Measurements from ENCODE around the gene PIGU. TPM values are rescaled to one million over a fixed set of nuclear protein-coding genes. Genes with fewer than 3 reads are reported as not detected.
"Not testable (repeated sequence)": the region's sequence is repeated elsewhere in the genome, so short reads cannot be mapped to it uniquely, and the experiment has no call there.

PIGU gene
- total RNA-seq, 2 donors from 2014 or later: 17.3 to 23.0 TPM

DNA sequence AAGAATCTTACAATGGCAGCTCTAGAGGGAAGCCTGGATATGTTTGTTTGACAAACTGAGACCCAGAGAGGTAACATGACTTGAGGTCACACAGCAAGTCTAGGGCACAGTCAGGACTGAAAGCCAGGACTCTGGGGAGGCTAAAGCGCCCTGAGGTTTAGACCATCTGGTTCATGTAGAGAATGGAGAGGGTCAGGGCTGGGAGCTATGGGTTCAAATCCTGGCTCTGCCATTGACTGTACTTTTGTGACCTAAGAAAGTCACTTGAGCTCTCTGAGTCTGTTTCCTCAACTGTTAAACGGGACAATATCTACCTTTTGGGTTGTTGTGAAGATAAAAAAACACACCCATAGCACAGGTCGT, 26.1 kb upstream of the PIGU start:
- no peaks in the 10 kb centered on the region for H3K36me3 Mint-ChIP-seq (ENCODE audit: low read depth)

DNA sequence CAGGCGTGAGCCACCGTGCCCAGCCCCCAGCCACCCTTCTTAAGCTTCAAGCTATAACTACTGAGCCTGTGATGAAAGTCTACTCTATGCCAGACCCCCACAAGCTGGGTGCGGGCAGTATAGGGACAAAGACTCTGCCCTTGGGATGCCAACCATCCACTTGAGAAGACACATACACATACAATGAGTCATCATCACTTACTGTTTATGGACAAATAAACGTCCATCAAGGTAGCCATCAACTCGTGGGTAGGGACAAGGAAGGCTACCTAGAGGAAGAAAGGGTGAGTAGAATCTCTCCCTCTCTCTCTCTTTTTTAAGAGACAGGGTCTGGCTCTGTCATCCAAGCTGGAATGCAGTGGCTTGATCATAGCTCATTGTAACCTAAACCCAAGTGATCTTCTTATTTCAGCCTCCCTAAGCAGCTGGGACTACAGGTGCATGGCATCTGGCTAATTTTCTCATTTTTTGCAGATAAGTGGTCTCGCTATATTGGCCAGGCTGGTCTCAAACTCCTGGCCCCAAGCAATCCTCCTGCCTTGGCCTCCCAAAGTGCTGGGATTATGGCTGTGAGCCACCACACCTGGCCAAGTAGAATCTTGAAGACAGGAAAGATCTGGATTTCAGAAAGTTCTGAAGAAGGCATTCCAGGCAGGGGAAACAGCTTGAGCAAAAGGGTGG, 24.7 kb upstream of the PIGU start:
- Mint-ChIP-seq H3K27ac (no peak overlapping the region), H3K4me1 (peaks cover 5% of the 10 kb centered on the region), H3K9me3 (no peaks in the 10 kb centered on the region), H3K27me3 (peaks cover 3% of the 10 kb centered on the region), H3K4me3 (no peak overlapping the region), H3K36me3 (ENCODE audit: low read depth) (no peaks in the 10 kb centered on the region)
- ATAC-seq (replicated peaks): no peak

More for the DNA sequence above, 26.1 kb upstream of the PIGU start:
- no peak for ATAC-seq (replicated peaks)
- H3K4me3 Mint-ChIP-seq: peak overlapping the region; percentile 89
- H3K27me3 Mint-ChIP-seq: peaks cover 3% of the 10 kb centered on the region
- peak overlapping the region; percentile 96 for H3K27ac Mint-ChIP-seq
- peaks cover 5% of the 10 kb centered on the region for H3K4me1 Mint-ChIP-seq
- H3K9me3 Mint-ChIP-seq: no peaks in the 10 kb centered on the region

DNA sequence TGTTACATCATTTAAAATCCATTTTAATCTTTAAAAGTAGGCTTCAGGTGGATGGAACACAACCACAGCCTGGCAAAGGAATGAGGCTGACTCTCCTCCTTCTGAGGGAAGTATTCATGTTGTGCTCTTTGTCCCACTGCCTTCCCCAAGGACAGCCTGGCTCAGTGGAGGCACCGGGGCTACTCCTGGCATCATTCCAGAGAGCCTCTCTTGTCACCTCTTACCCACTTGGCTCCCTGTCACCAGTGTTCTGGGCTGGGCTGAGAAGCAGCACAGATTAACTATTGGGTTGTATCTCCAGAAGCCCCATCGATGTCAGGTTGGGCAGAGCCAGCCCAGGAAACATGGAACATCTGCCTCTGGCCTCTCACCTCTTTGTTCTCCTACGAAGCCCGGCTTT, 16.5 kb upstream of the PIGU start:
- no peak for ATAC-seq (replicated peaks)
- no peaks in the 10 kb centered on the region for H3K4me1 Mint-ChIP-seq
- no peak overlapping the region for H3K4me3 Mint-ChIP-seq
- peaks cover 3% of the 10 kb centered on the region for H3K27me3 Mint-ChIP-seq
- H3K36me3 Mint-ChIP-seq (ENCODE audit: low read depth): no peaks in the 10 kb centered on the region
- no peak overlapping the region for H3K27ac Mint-ChIP-seq
- no peaks in the 10 kb centered on the region for H3K9me3 Mint-ChIP-seq

DNA sequence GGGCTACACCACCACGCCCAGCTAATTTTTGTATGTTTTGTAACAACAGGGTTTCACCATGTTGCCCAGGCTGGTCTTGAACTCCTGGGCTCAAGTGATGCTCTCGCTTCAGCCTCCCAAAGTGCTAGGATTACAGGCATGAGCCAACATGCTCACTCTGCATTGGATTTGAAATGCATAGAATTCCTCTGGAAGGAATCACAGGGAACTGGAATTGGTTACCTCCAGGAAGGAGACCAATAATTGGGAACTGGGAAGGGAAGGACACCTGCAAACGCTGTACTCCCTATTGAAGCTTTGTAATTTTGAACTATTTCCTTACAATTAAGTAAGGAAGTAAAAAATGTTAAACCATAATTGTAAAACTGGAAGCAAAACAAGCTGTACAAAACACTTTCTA, 14.9 kb upstream of the PIGU start:
- Mint-ChIP-seq H3K27me3 (peaks cover 3% of the 10 kb centered on the region), H3K4me1 (no peaks in the 10 kb centered on the region), H3K4me3 (no peak overlapping the region), H3K9me3 (no peaks in the 10 kb centered on the region), H3K27ac (no peak overlapping the region), H3K36me3 (ENCODE audit: low read depth) (no peaks in the 10 kb centered on the region)
- ATAC-seq (replicated peaks): no peak

DNA sequence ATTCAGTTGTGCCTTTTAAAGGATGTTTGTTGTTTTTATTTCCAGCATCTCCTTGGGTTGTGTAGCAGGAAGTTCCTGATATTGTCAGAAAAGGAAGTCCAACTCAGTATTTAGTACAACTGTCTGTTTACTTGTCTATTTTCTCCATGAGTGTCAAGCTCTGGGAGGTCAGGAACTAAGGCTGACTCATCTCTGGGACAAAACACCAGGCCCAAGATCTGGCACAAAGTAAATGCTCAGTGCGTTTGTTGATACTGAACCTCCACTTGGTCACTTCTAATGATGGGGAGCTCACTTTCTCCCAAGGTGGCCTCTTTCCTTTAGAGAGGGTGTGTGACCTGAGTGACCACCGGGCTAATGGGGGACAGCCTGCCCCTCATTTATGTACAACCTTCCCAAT, 12.6 kb upstream of the PIGU start:
- no peak for ATAC-seq (replicated peaks)
- no peaks in the 10 kb centered on the region for H3K4me1 Mint-ChIP-seq

DNA sequence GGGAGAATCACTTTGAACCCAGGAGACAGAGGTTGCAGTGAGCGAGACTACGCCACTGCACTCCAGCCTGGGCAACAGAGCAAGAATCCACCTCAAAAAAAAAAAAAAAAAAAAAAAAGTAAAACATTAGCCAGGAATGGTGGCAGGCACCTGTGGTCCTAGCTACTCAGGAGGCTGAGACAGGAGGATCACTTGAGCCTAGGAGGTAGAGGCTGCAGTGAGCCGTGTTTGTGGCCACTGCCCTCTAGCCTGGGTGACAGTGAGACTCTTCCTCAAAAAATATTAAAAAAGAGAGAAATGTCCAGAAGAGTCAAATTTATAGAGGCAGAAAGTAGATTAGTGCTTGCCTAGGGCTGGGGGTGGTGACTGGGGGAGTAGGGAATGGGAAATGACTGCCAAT, 6.8 kb upstream of the PIGU start:
- no peaks in the 10 kb centered on the region for H3K36me3 Mint-ChIP-seq (ENCODE audit: low read depth)
- no peak overlapping the region for H3K27ac Mint-ChIP-seq
- H3K4me1 Mint-ChIP-seq: no peaks in the 10 kb centered on the region
- no peaks in the 10 kb centered on the region for H3K27me3 Mint-ChIP-seq
- H3K4me3 Mint-ChIP-seq: no peak overlapping the region
- ATAC-seq (replicated peaks): no peak
- H3K9me3 Mint-ChIP-seq: no peaks in the 10 kb centered on the region

More for the DNA sequence above, 12.6 kb upstream of the PIGU start:
- no peaks in the 10 kb centered on the region for H3K9me3 Mint-ChIP-seq
- H3K27me3 Mint-ChIP-seq: peaks cover 3% of the 10 kb centered on the region
- no peak overlapping the region for H3K4me3 Mint-ChIP-seq
- no peak overlapping the region for H3K27ac Mint-ChIP-seq
- no peaks in the 10 kb centered on the region for H3K36me3 Mint-ChIP-seq (ENCODE audit: low read depth)

DNA sequence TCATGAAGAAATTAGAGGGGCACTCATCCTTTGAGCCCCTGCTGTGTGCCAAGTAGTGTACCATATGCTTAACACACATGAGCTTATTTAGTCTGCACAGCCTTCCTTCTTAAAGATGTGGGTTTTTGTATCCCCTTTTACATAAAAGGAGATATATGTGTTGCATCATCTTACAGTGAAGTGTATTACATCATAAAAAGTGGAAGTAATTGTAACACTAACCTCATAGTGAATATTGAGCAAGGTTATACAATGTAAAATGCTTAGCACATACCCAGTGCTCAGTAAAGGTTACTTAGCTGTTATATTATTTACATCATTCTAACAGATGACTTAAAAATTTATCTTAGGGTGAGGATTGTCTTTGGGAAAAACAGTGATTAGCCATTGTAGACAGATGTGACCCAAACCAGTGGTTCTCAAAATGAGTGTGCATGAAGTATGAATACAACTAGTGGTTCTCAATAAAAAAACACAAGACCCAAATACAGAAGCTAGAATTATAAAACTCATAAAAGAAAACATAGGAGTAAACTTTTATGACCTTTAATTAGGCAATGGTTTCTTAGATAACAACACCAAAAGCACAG, 3.8 kb upstream of the PIGU start:
- Mint-ChIP-seq H3K9me3 (no peaks in the 10 kb centered on the region), H3K36me3 (ENCODE audit: low read depth) (peaks cover 5% of the 10 kb centered on the region), H3K27ac (no peak overlapping the region), H3K4me3 (no peak overlapping the region), H3K27me3 (no peaks in the 10 kb centered on the region), H3K4me1 (peaks cover 5% of the 10 kb centered on the region)
- ATAC-seq (replicated peaks): no peak

DNA sequence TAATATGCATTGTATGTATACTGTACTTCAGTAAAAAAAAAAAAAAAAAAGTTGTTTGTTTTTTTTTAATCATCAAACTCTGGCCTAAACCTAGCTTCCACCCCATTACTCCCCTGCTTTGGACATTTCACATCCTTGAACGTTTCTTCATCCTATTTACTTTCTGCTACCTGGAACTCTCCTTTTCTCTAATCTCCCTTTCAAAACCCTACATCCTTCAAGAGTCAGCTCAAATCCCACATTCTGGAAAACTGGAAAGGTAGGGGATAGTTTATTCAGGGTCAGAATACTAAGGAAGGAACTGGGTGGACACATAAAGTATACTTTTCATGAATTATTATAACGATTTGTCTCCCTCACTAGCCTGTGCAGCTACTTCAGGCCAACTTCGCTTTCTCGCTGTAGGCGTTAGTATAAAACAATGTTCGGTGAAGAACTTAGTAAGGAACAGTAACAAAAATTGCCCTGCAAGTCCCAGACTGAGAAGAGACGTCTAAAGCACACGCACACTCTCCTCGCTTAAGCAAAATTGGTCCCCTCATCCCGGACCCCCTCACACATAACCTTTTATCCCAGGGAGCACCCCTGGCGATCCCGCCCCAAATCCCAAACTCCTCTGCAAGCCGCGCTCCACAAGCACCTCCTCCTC, 775 bp downstream of the PIGU start:
- Mint-ChIP-seq H3K27ac (peak overlapping the region; percentile 93), H3K36me3 (ENCODE audit: low read depth) (peaks cover 5% of the 10 kb centered on the region), H3K27me3 (no peaks in the 10 kb centered on the region), H3K4me1 (peaks cover 5% of the 10 kb centered on the region), H3K4me3 (peak overlapping the region; percentile 90), H3K9me3 (no peaks in the 10 kb centered on the region)
- no peak for ATAC-seq (replicated peaks)

DNA sequence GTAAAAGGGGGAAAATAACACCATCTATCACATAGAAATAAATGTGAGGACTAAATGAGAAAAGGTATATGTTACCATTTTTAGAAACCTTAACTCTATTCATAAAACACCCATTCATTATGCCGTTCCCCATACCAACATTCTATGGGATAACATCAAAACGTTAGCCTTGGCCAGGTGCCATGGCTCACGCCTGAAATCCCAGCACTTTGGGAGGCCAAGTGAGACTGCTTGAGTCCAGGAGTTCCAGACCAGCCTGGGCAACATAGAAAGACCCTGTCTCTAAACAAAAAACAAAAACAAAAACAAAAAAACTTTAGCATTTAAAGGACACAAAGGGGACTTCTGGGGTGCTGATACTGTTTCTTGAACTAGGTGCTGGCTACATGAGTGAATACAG, 1.3 kb downstream of the PIGU start:
- no peaks in the 10 kb centered on the region for H3K9me3 Mint-ChIP-seq
- H3K4me1 Mint-ChIP-seq: peaks cover 5% of the 10 kb centered on the region
- H3K4me3 Mint-ChIP-seq: peak overlapping the region; percentile 90
- H3K27ac Mint-ChIP-seq: no peak overlapping the region
- ATAC-seq (replicated peaks): no peak
- peaks cover 5% of the 10 kb centered on the region for H3K36me3 Mint-ChIP-seq (ENCODE audit: low read depth)
- H3K27me3 Mint-ChIP-seq: no peaks in the 10 kb centered on the region

DNA sequence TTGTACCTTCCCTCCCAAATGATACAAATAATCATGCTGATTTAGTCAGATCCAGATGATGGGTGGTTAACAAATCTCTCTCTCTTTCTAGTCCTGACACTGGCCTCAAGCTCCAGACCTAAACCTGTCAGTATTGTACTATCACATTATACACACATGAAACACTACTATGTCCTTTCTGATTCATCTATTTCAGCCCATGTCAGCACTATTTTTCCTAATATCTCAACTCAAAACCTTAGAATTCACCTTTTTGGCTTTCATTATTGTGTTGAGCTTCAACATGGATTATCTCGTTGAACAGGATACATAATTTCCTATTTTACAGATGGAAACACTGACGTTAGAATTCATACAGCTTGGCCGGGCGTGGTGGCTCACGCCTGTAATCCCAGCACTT, 3.5 kb downstream of the PIGU start:
- Mint-ChIP-seq H3K27ac (no peak overlapping the region), H3K36me3 (ENCODE audit: low read depth) (peaks cover 5% of the 10 kb centered on the region), H3K9me3 (no peaks in the 10 kb centered on the region), H3K4me1 (peaks cover 5% of the 10 kb centered on the region), H3K4me3 (no peak overlapping the region), H3K27me3 (no peaks in the 10 kb centered on the region)
- ATAC-seq (replicated peaks): no peak

DNA sequence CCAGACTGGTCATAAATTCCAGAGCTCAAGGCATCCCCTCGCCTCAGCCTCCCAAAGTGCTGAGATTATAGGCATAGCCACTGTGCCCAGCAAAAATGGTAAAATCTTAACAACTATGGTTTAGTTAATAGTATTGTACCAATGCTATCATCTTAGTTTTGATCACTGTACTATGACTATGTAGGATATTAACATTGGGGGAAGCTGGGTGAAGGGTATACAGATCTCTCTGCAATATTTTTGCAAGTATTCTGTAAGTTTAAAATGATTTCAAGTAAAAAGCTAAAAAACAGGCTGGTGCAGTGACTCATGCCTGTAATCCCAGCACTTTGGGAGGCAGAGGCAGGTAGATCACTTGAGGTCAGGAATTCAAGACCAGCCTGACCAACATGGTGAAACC, 7.8 kb downstream of the PIGU start:
- H3K4me3 Mint-ChIP-seq: no peak overlapping the region
- H3K9me3 Mint-ChIP-seq: no peaks in the 10 kb centered on the region
- H3K27me3 Mint-ChIP-seq: no peaks in the 10 kb centered on the region

DNA sequence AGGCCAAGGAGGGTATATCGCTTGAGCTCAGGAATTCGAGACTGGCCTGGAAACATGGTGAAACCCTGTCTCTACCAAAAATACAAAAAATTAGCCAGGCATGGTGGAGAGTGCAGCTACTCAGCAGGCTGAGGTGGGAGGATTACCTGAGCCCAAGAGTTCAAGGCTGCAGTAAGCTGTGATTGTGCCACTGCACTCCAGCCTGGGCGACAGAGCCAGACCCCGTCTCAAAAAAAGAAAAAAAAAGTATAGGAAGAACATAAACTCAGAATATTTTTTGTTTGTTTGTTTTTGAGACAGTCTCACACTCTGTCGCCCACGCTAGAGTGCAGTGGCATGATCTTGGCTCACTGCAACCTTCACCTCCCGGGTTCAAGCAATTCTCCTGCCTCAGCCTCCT, 12.1 kb downstream of the PIGU start:
- H3K4me3 Mint-ChIP-seq; H3K9me3 Mint-ChIP-seq; H3K36me3 Mint-ChIP-seq (ENCODE audit: low read depth); H3K4me1 Mint-ChIP-seq; H3K27me3 Mint-ChIP-seq; H3K27ac Mint-ChIP-seq; ATAC-seq (replicated peaks): not testable (repeated sequence)

More for the DNA sequence above, 7.8 kb downstream of the PIGU start:
- no peak for ATAC-seq (replicated peaks)
- H3K27ac Mint-ChIP-seq: no peak overlapping the region
- no peaks in the 10 kb centered on the region for H3K36me3 Mint-ChIP-seq (ENCODE audit: low read depth)
- H3K4me1 Mint-ChIP-seq: peaks cover 4% of the 10 kb centered on the region

DNA sequence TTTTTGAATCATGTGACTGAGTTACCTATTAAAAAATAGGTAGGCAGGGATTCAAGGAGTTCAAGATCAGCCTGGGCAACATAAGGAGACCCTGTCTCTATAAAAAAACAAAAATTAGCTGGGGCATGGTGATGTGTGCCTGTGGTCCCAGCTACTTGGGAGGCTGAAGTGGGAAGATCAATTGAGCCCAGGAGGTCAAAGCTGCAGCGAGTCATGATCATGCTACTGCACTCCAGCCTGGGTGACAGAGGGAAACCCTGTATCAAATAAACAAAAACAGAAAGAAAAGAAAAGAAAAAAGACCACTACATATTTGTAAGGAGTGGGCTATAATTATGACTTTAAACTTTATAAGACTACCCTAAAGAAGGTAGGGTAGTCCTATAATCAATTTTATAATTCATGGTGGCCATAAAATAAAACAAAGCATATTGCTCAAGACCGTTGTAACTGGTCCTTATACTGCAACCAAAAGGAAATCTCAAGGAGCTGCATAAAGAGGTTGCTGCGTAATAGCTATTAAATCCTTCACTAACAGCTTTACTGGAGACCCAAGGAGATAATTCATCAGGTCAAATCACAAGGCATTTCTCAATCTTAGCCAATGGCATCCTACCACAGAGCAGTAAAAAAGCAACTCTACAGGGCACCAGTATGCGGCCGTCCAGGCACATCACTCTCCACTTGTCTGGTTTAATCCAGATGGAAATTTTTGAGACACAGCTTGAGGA, 13.5 kb downstream of the PIGU start:
- no peak for ATAC-seq (replicated peaks)
- Mint-ChIP-seq H3K4me3 (no peak overlapping the region), H3K4me1 (peaks cover 4% of the 10 kb centered on the region), H3K27me3 (no peaks in the 10 kb centered on the region), H3K27ac (no peak overlapping the region), H3K9me3 (no peaks in the 10 kb centered on the region), H3K36me3 (ENCODE audit: low read depth) (peaks cover 5% of the 10 kb centered on the region)

DNA sequence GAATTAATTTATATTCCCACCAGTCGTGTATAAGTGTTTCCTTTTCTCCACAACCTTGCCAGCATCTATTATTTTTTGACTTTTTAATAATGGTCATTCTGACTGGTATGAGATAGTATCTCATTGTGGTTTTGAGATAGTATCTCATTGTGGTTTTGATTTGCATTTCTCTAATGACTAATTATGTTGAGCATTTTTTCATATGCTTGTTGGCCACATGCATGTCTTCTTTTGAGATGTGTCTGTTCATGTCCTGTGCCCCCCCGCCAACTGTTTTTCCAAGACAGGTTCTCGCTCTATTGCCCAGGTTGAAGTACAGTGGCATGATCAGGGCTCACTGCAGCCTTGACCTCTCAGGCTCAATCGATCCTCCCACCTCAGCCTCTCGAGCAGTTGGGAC, 15.1 kb downstream of the PIGU start:
- not testable (repeated sequence) for H3K4me1 Mint-ChIP-seq, H3K4me3 Mint-ChIP-seq, H3K9me3 Mint-ChIP-seq, H3K27ac Mint-ChIP-seq, H3K27me3 Mint-ChIP-seq
- peak; percentile 65 for ATAC-seq (replicated peaks)
- peaks cover 14% of the 10 kb centered on the region for H3K36me3 Mint-ChIP-seq (ENCODE audit: low read depth)

DNA sequence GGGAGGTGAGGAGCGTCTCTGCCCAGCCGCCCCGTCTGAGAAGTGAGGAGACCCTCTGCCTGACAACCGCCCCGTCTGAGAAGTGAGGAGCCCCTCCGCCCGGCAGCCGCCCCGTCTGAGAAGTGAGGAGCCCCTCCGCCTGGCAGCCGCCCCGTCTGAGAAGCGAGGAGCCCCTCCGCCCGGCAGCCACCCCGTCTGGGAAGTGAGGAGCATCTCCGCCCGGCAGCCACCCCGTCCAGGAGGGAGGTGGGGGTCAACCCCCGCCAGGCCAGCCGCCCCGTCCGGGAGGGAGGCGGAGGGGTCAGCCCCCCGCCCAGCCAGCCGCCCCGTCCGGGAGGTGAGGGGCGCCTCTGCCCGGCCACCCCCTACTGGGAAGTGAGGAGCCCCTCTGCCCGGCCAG, 18.2 kb downstream of the PIGU start:
- H3K4me3 Mint-ChIP-seq; H3K4me1 Mint-ChIP-seq; H3K27me3 Mint-ChIP-seq; H3K27ac Mint-ChIP-seq; ATAC-seq (replicated peaks); H3K9me3 Mint-ChIP-seq: not testable (repeated sequence)
- H3K36me3 Mint-ChIP-seq (ENCODE audit: low read depth): peaks cover 34% of the 10 kb centered on the region

Data from activated T-helper 17 cell treated with anti-CD3 and anti-CD28 coated beads, Interleukin-2, amount 50 U/mL, for 72 hours (primary cell).